GM12872 (cell line): ENCODE data around the gene SDS.

Experiments
- CTCF ChIP-seq: IDR thresholded peaks from 3 replicates; pipeline ENCODE4 v1.5.1; 2011; ENCODE audit warnings: low read depth, mild to moderate bottlenecking, low read length, moderate library complexity; ENCODE audit not compliant: insufficient read depth

The SDS gene

DNA sequence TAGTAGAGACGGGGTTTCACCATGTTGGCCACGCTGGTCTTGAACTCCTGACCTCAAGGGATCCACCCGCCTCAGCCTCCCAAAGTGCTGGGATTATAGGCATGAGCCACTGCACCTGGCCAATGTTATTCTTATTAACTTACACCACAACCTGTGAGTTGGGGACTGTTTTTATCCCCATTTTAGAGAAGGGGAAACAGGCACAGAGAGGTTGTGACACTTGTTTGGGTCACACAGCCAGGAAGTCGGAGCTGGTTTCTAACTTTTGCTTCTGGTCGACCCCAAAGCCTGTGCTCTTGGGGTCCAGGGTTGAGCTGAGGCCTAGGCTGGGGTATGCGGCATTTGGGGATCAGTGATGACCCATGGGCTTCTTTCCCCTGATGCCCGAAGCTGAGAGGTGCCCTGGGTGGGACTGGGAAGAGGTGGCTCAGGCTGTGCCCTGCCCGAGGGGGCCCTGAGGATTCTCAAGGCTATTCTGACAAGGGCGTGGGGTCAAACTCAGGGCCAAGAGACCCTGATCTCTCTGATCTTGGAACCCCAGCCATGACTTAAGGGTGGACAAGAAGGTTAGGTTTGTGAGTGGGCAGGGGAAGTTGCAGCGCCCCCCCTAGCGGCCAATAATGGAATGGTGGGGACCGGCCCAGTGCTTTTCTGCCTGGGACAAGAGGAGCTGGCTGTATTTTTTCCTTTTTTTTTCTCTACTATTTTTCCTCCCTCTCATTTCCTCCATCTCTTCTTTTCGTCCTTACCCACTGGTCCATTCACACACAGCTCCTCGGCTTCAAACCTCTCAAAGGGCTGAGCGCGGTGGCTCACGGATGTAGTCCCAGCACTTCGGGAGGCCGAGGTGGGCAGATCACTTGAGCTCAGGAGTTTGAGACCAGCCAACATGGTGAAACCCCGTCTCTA lies 21.5 kb upstream of the SDS start:
- peak; percentile 88 for TF ChIP-seq CTCF

DNA sequence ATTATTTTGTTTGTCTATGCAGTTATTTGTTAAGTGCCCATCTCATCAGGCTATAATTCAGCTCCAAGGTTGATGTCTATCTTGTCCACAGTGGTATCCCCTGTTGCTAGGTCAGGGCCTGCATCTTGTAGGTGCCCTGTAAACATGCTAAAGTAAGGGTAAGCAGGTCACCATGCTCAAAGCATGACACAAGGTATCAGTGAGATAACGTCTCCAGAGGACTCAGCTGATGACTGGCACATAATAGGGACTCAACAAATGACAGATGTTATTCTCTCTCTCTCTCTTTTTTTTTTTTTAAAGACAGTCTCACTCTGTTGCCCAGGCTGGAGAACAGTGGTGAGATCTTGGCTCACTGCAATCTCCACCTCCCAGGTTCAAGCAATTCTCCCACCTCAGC lies 20.8 kb upstream of the SDS start:
- TF ChIP-seq CTCF = no peak

DNA sequence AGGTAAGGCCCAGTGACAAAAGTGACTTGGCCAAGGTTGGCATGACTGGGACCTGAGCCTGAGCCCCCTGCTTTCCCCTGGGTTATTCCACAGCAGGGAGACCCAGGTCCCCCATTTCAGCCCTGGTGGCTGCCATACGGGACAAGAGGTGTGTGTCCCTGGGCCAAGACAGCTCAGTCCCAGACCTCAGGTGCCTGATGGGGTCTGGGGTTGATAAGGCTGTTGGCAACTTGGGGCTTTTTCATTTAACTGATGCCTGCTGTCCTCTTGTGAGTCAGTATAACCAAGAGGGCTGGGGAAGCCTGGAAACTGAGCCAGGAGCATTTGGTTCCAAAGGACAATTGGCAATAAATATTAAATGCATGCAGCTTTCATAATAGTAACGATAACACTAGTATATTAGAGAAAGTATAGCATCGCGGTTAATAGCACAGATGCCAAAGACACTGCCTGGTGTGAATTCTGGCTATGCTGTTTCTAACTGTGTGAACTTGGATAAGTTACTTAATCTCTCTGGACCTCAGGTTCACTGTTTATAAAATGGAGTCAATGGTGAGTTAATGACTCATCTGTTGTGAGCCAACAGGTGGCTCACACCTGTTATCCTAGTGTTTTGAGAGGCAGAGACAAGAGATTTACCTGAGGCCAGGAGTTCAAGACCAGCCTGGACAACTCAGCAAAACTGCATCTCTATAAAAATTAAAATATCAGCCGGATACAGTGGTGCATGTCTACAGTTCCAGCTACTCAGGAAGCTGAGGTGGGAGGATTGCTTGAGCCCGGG lies 19.4 kb upstream of the SDS start:
- TF ChIP-seq CTCF = no peak

- TF ChIP-seq CTCF = no peak
Observed at GRCh38 chr12:113422030-113422885, 18.6 kb upstream of the SDS start, which contains the start of gene SDSL. SDSL (plus strand) TSS chr12:113422380; CDS start chr12:113427983, 5,603 bp downstream.

GRCh38 chr12:113420996-113421595 lies 17.4 kb upstream of the SDS start:
- TF ChIP-seq CTCF = no peak

DNA sequence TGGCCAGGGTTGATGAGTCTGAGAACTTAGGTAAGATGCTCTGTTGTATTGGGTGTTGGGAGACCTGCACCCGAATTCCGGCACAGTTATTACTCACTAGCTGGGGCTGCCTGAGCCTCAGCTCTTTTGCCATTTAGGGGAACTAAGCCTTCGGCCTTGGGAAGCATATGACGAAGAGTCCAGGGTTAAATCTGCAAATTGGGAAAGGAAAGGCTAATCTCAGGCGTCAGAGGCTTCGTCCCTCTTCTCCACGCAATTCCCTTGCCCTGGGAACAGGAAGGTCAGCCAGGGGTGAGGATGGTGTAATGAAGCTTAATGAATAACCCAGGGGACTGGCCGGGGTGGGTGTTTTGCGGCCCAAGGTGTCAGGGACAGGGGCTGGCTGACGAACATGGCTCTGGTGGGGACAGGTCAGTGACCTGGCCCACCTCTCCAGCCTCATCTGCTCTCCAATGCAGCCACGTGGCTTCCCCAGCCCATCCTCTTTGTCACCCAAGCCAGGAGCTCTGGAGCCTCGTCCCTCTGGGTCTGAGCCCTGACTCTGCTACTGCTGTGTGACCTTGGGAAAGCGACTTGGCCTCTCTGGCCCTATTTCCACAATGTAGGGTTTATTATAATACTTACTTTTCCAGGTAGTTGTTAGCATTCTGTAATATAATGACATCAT lies 14.7 kb upstream of the SDS start:
- TF ChIP-seq CTCF = no peak
